NCI-H446 treated with DMSO at 0.1 percent for 48 hours (cell line): ENCODE results near the gene KYAT1.
"Not testable (repeated sequence)": the region's sequence is repeated elsewhere in the genome, so short reads cannot be mapped to it uniquely, and the experiment has no call there.

ENCODE experiments used
- DNase-seq: peaks from one replicate; lab custom pipeline; 2025; lab: John Stamatoyannopoulos, UW

Gene KYAT1

GRCh38 chr9:128885376-128885775 lies 3.6 kb upstream of the KYAT1 start:
- DNase-seq = no peak

GRCh38 chr9:128884164-128884563 lies 2.4 kb upstream of the KYAT1 start:
- DNase-seq = no peak

- no peak for DNase-seq
Measured at GRCh38 chr9:128882677-128883603, 1.2 kb upstream of the KYAT1 start.

- DNase-seq = no peak
Measured at GRCh38 chr9:128877852-128878251, 3.9 kb downstream of the KYAT1 start.

GRCh38 chr9:128870941-128871265 lies 10.8 kb downstream of the KYAT1 start:
- DNase-seq = not testable (repeated sequence)

GRCh38 chr9:128870128-128870940 lies 11.4 kb downstream of the KYAT1 start:
- DNase-seq = no peak

GRCh38 chr9:128863647-128864046 lies 18.1 kb downstream of the KYAT1 start:
- no peak for DNase-seq

GRCh38 chr9:128862401-128862851 lies 19.3 kb downstream of the KYAT1 start:
- DNase-seq = no peak

GRCh38 chr9:128861501-128861900 lies 20.2 kb downstream of the KYAT1 start:
- DNase-seq = no peak

GRCh38 chr9:128860937-128861336 lies 20.8 kb downstream of the KYAT1 start:
- no peak for DNase-seq

GRCh38 chr9:128858476-128858875 lies 23.3 kb downstream of the KYAT1 start:
- not testable (repeated sequence) for DNase-seq

- DNase-seq = not testable (repeated sequence)
Measured at GRCh38 chr9:128854454-128854853, 27.3 kb downstream of the KYAT1 start.

- not testable (repeated sequence) for DNase-seq
Measured at GRCh38 chr9:128852646-128853045, 29.1 kb downstream of the KYAT1 start.

- DNase-seq = not testable (repeated sequence)
Measured at GRCh38 chr9:128851779-128852600, 29.8 kb downstream of the KYAT1 start.

GRCh38 chr9:128851024-128851423 lies 30.7 kb downstream of the KYAT1 start:
- not testable (repeated sequence) for DNase-seq

- no peak for DNase-seq
Measured at GRCh38 chr9:128847803-128848202, 33.9 kb downstream of the KYAT1 start.

GRCh38 chr9:128846680-128847030 lies 35.1 kb downstream of the KYAT1 start:
- DNase-seq = no peak

GRCh38 chr9:128845186-128845931 lies 36.4 kb downstream of the KYAT1 start:
- DNase-seq = no peak

- not testable (repeated sequence) for DNase-seq
Measured at GRCh38 chr9:128843171-128843570, 38.6 kb downstream of the KYAT1 start.

- no peak for DNase-seq
Measured at GRCh38 chr9:128841694-128842492, 39.9 kb downstream of the KYAT1 start.

GRCh38 chr9:128840524-128840923 lies 41.2 kb downstream of the KYAT1 start:
- no peak for DNase-seq
